A673 (cell line): ENCODE results near the gene KIF26A. TPM values are rescaled to one million over a fixed set of nuclear protein-coding genes. Genes with fewer than 3 reads are reported as not detected.

ENCODE experiments used
- BruUV-seq: library from RNA; stranded (reverse); fragments of 400-500 nt; replicated peaks from 2 replicates; lab custom pipeline; 2021; lab: Mats Ljungman, UMichigan
- CTCF ChIA-PET: fragments of 300-600 bp; sonication (Branson Sonifier 250); formaldehyde crosslinking; loops from one replicate; lab custom pipeline; 2022; ENCODE audit warnings: antibody characterized with exemption; lab: Charles Lee
- POLR2A ChIA-PET: fragments of 300-600 bp; sonication (Branson Sonifier 250); formaldehyde crosslinking; loops from one replicate; lab custom pipeline; 2022; ENCODE audit warnings: antibody characterized with exemption; ENCODE audit not compliant: low non-redundant PET; lab: Charles Lee
- DNase-seq: peaks from one replicate; pipeline ENCODE4 v3.0.0-alpha.2; 2015; ENCODE audit warnings: low spot score
- H3K27ac ChIP-seq: fragments of 200-600 bp; sonication (generic); 2 replicates; pipeline ENCODE4 v1.5.1; 2016; ENCODE audit warnings: mixed run types, low read depth, mild to moderate bottlenecking, mixed read lengths, antibody characterized with exemption, low read length; ENCODE audit not compliant: poor library complexity, severe bottlenecking
- H3K27me3 ChIP-seq: fragments of 200-600 bp; sonication (generic); replicated peaks from 2 replicates; pipeline ENCODE4 v1.6.1; 2017; ENCODE audit warnings: mixed run types, low read depth, mild to moderate bottlenecking, mixed read lengths, antibody characterized with exemption, low read length; ENCODE audit not compliant: insufficient read depth, poor library complexity
- H3K36me3 ChIP-seq: fragments of 200-600 bp; sonication (generic); 2 replicates; pipeline ENCODE4 v1.6.1; 2016; ENCODE audit warnings: mixed run types, mild to moderate bottlenecking, mixed read lengths, antibody characterized with exemption, low read length; ENCODE audit not compliant: insufficient read depth, poor library complexity, severe bottlenecking
- H3K4me1 ChIP-seq: fragments of 200-600 bp; sonication (generic); 2 replicates; pipeline ENCODE4 v1.6.1; 2017; ENCODE audit warnings: mixed run types, mild to moderate bottlenecking, mixed read lengths, antibody characterized with exemption, low read length; ENCODE audit not compliant: insufficient read depth, poor library complexity, severe bottlenecking
- H3K4me3 ChIP-seq: fragments of 200-600 bp; sonication (generic); 2 replicates; pipeline ENCODE4 v1.5.1; 2016; ENCODE audit warnings: low read depth, mixed run types, mild to moderate bottlenecking, mixed read lengths, low read length; ENCODE audit not compliant: poor library complexity, severe bottlenecking
- H3K9me3 ChIP-seq: fragments of 200-600 bp; sonication (generic); 2 replicates; pipeline ENCODE4 v1.6.1; 2016; ENCODE audit warnings: mixed run types, low read depth, mild to moderate bottlenecking, mixed read lengths, antibody characterized with exemption, low read length; ENCODE audit not compliant: poor library complexity, severe bottlenecking
- CTCF ChIP-seq: fragments of 300-800, 200-600 bp; sonication (generic); conservative IDR thresholded peaks from 2 replicates; pipeline ENCODE4 v1.5.1; 2017; ENCODE audit warnings: low read depth, mild to moderate bottlenecking, antibody characterized with exemption, low read length, moderate library complexity, mixed read lengths
- EZH2 ChIP-seq: fragments of 200-600 bp; sonication (generic); IDR thresholded peaks from 2 replicates; pipeline ENCODE4 v1.6.1; 2017; ENCODE audit warnings: borderline replicate concordance, low read depth, mild to moderate bottlenecking, mixed read lengths, antibody characterized with exemption, low read length; ENCODE audit not compliant: poor library complexity, severe bottlenecking
- intact Hi-C: fragments of 100-400 bp; cut with micrococcal nuclease; formaldehyde crosslinking; loops from one replicate; pipeline ENCODE4 v1.10.0; 2022; ENCODE audit not compliant: unreplicated experiment
- total RNA-seq: library from RNA; stranded (reverse); gene quantifications from 2 replicates; pipeline ENCODE4 v1.2.3, GENCODE V29; 2021

Gene KIF26A
- total RNA-seq, 1 experiment from 2014 or later: 11.5 TPM

GRCh38 chr14:104121142-104121541 lies 17.2 kb upstream of the KIF26A start:
- no peak for DNase-seq
- Histone ChIP-seq H3K36me3 (no peaks in the 10 kb centered on the region), H3K4me1 (no peaks in the 10 kb centered on the region), H3K9me3 (peaks cover 18% of the 10 kb centered on the region), H3K27ac (no peak overlapping the region), H3K4me3 (no peak overlapping the region), H3K27me3 (peaks cover 76% of the 10 kb centered on the region)
- POLR2A ChIA-PET: no interaction called here
- CTCF ChIA-PET: no interaction called here
- no peak for TF ChIP-seq CTCF
- no peak for TF ChIP-seq EZH2
- intact Hi-C loops: no loop called here
- BruUV-seq: no TSS peak

- Histone ChIP-seq H3K4me1 (no peaks in the 10 kb centered on the region), H3K27ac (no peak overlapping the region), H3K36me3 (no peaks in the 10 kb centered on the region), H3K27me3 (peaks cover 48% of the 10 kb centered on the region), H3K4me3 (no peak overlapping the region), H3K9me3 (peaks cover 18% of the 10 kb centered on the region)
- DNase-seq: no peak
- intact Hi-C loops: no loop called here
- no TSS peak for BruUV-seq
- CTCF ChIA-PET: no interaction called here
- no peak for TF ChIP-seq CTCF
- TF ChIP-seq EZH2: no peak
- POLR2A ChIA-PET: no interaction called here
Measured at GRCh38 chr14:104123879-104124278, 14.5 kb upstream of the KIF26A start.

GRCh38 chr14:104125011-104125410 lies 13.4 kb upstream of the KIF26A start:
- H3K9me3 ChIP-seq: peaks cover 26% of the 10 kb centered on the region
- no peak overlapping the region for H3K4me3 ChIP-seq
- no peaks in the 10 kb centered on the region for H3K4me1 ChIP-seq
- peaks cover 37% of the 10 kb centered on the region for H3K27me3 ChIP-seq
- TF ChIP-seq CTCF (no peak), EZH2 (no peak)
- no peaks in the 10 kb centered on the region for H3K36me3 ChIP-seq
- intact Hi-C loops: no loop called here
- BruUV-seq: no TSS peak
- no peak overlapping the region for H3K27ac ChIP-seq
- CTCF ChIA-PET: no interaction called here
- no peak for DNase-seq
- POLR2A ChIA-PET: no interaction called here
